ENCODE data around the gene LPAR1. TPM values are rescaled to one million over a fixed set of nuclear protein-coding genes. Genes with fewer than 3 reads are reported as not detected.
A peak's percentile ranks its signal among the peaks of the same experiment; 100 is the strongest.

LPAR1 gene
- total RNA-seq, 6 donors from 2014 or later = 9.3 to 28.7 (median 15.6) TPM

DNA sequence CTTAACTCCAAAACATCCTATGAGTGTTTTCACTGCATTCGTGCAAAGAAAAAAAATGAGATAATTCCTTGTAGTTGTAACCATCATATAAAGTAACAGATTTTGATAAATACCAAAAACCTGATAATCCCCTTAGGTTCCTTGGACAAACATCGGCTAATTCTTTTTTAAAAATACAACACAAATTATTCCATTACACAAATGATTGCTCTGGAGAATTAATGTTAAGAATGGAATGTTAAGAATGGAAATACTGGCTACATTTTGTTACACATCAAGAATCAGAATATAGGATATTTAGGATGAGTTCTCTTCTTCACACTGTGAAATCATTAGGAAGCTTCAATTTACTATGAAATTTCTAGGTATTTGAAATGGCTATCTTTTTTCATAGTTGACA is 139.4 kb downstream of the LPAR1 start:
- Histone ChIP-seq H3K9me3 (peaks cover 0 to 5% (median 2%) of the 10 kb centered on the region in 4 donors), H3K36me3 (no peaks in the 10 kb centered on the region), H3K4me1 (no peaks in the 10 kb centered on the region), H3K27ac (no peak overlapping the region), H3K4me3 (no peak overlapping the region), H3K27me3 (no peaks in the 10 kb centered on the region)
- DNase-seq (no peak), ATAC-seq (ENCODE audit: low FRiP score in 2 of 2) (no peak)
- WGBS, 2 donors = 80 to 81% methylated on average over 2 of the region's 2 CpGs
- TF ChIP-seq, protein P1, sequence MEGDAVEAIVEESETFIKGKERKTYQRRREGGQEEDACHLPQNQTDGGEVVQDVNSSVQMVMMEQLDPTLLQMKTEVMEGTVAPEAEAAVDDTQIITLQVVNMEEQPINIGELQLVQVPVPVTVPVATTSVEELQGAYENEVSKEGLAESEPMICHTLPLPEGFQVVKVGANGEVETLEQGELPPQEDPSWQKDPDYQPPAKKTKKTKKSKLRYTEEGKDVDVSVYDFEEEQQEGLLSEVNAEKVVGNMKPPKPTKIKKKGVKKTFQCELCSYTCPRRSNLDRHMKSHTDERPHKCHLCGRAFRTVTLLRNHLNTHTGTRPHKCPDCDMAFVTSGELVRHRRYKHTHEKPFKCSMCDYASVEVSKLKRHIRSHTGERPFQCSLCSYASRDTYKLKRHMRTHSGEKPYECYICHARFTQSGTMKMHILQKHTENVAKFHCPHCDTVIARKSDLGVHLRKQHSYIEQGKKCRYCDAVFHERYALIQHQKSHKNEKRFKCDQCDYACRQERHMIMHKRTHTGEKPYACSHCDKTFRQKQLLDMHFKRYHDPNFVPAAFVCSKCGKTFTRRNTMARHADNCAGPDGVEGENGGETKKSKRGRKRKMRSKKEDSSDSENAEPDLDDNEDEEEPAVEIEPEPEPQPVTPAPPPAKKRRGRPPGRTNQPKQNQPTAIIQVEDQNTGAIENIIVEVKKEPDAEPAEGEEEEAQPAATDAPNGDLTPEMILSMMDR (IDR thresholded peaks at IDR 0.05) = no peak

DNA sequence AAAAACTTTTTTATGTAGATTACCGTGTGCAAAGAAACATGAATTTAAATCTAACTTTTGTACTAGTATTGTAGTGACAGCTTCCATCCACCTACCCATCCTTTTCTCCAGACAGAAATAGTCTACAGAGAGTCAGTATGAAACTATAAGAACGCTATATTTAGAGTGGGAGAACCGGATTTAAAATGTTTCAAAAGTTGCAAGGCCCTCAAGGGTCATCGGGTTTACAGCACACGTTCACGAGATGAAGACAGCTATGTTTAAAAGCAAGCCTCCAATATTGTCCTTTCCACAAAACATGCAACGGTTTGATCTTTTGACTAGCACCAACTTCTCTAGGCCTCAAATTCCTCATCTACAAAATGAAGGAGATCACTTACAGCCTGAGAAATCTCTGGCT is 139.9 kb downstream of the LPAR1 start:
- H3K27me3 ChIP-seq = no peaks in the 10 kb centered on the region
- H3K4me3 ChIP-seq = no peak overlapping the region
- H3K27ac ChIP-seq = no peak overlapping the region
- 63 to 69% methylated on average over 7 of the region's 7 CpGs for WGBS, 2 donors
- peaks cover 0 to 5% (median 2%) of the 10 kb centered on the region in 4 donors for H3K9me3 ChIP-seq
- no peaks in the 10 kb centered on the region for H3K4me1 ChIP-seq
- no peak for TF ChIP-seq POLR2A (IDR thresholded peaks at IDR 0.05)
- no peak for TF ChIP-seq EP300 (IDR thresholded peaks at IDR 0.05)
- TF ChIP-seq, protein P1 (IDR thresholded peaks at IDR 0.05) = no peak
- no peak for TF ChIP-seq POLR2AphosphoS5 (IDR thresholded peaks at IDR 0.05)
- no peaks in the 10 kb centered on the region for H3K36me3 ChIP-seq
- ATAC-seq (ENCODE audit: low FRiP score in 2 of 2) = no peak
- no peak for DNase-seq

DNA sequence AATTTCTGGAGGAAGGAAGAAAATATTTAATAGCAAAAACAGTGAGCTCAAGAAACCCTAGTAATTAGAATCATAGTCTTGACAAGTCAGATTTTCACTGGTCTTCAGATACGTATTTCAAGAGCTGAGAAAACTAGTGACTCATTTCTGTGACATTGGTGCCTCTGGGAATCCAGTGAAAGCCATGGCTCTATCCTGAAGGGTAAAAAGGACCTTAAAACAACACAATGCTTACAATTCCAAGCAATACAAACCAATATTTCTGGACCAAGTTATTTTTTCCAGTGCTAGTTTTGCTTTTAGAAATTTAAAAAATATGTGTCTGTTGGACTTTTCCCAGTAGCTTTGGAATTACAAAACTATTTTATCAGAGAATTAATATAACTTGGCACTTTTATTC is 140.3 kb downstream of the LPAR1 start:
- 64 to 69% methylated on average over 1 of the region's 1 CpG for WGBS, 2 donors
- Histone ChIP-seq H3K9me3 (peaks cover 0 to 5% (median 2%) of the 10 kb centered on the region in 4 donors), H3K27me3 (no peaks in the 10 kb centered on the region), H3K27ac (no peak overlapping the region), H3K4me1 (no peaks in the 10 kb centered on the region), H3K4me3 (no peak overlapping the region), H3K36me3 (no peaks in the 10 kb centered on the region)
- ATAC-seq (ENCODE audit: low FRiP score in 2 of 2) (no peak), DNase-seq (no peak)
- TF ChIP-seq, protein P1 (IDR thresholded peaks at IDR 0.05) = no peak
- TF ChIP-seq EP300 (IDR thresholded peaks at IDR 0.05) = no peak

DNA sequence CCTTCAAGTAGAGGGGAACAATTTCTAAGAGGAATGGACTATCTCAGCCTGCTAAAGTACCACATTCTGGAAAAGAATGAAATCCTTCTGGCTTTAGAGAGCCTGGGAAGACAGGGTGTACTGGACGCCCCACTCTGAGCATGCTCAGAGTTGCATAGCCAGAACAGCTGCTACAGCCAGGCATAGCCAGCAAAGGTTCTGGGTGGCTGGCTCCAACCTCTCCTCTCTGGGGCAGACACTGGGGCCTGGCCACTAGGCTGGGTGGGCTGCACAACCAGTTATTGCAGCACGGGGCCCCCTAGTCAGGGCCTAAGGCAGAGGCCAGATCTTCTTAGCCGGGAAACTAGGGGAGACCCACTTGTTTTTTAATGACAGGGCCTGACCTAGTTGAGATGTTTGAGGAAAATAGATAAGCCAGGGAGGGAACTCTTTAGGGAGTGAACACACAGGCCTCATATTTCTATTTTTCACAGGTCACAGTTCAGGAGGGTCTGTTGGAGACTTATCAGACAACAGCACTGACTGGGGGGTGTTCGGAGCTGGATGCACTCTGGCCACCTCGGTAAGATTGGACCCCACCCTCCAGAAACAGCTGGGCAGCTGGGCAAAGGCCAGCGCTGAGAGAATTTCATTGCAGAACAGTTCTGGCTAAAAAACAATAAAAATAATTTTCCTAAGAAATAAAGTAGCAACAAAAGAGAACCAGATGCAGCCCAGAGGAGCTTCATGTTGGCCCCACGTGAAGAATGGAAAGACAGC is 142.9 kb downstream of the LPAR1 start:
- no peaks in the 10 kb centered on the region for H3K36me3 ChIP-seq
- WGBS, 2 donors = 61 to 74% methylated on average over 6 to 7 of the region's 7 CpGs
- peak overlapping the region in 1 of 4 donors; percentile 45 for H3K27ac ChIP-seq
- no peaks in the 10 kb centered on the region for H3K27me3 ChIP-seq
- H3K9me3 ChIP-seq = no peaks in the 10 kb centered on the region
- ATAC-seq (ENCODE audit: low FRiP score in 2 of 2) (peak; percentile 62 to 77), DNase-seq (peak in 1 of 2 donors; percentile 6)
- no peak overlapping the region for H3K4me3 ChIP-seq
- no peaks in the 10 kb centered on the region for H3K4me1 ChIP-seq
- TF ChIP-seq POLR2A (IDR thresholded peaks at IDR 0.05) = no peak
- TF ChIP-seq, protein P1 (IDR thresholded peaks at IDR 0.05) = no peak
- no peak for TF ChIP-seq POLR2AphosphoS5 (IDR thresholded peaks at IDR 0.05)
- TF ChIP-seq EP300 (IDR thresholded peaks at IDR 0.05) = no peak

DNA sequence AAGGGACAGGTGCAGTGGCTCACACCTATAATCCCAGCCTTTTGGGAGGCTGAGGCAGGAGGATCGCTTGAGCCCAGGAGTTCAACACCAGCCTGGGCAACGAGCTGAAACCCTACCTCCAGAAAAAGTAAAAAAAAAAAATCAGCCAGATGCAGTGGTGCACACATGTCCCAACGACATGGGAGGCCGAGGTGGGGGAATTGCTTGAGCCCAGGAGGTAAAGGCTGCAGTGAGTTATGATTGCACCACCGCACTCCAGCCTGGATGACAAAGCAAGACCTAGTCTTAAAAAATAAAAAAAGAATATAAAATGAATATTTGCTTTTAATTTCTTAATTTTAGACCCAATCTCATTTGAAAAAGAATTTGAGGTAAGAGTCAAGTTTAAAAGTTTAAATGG is 143.5 kb downstream of the LPAR1 start:
- Histone ChIP-seq H3K27ac (no peak overlapping the region), H3K4me1 (no peaks in the 10 kb centered on the region), H3K27me3 (no peaks in the 10 kb centered on the region), H3K36me3 (no peaks in the 10 kb centered on the region), H3K9me3 (no peaks in the 10 kb centered on the region), H3K4me3 (no peak overlapping the region)
- TF ChIP-seq, protein P1 (IDR thresholded peaks at IDR 0.05) = no peak
- TF ChIP-seq POLR2A (IDR thresholded peaks at IDR 0.05) = no peak
- no peak for TF ChIP-seq POLR2AphosphoS5 (IDR thresholded peaks at IDR 0.05)
- no peak for TF ChIP-seq EP300 (IDR thresholded peaks at IDR 0.05)
- ATAC-seq (ENCODE audit: low FRiP score in 2 of 2) = no peak
- no peak for DNase-seq
- WGBS, 2 donors = 85 to 86% methylated on average over 5 of the region's 5 CpGs
